H9 (cell line): ENCODE measurements around the gene SPDYA. TPM values are rescaled to one million over a fixed set of nuclear protein-coding genes. Genes with fewer than 3 reads are reported as not detected.

Source experiments
- DNase-seq: peaks from one replicate; pipeline ENCODE4 v3.0.0-alpha.2; 2017
- H2AFZ ChIP-seq: one replicate; pipeline ENCODE4 v1.6.1; 2013; ENCODE audit warnings: mild to moderate bottlenecking, low read length, control low read depth, moderate library complexity
- H2AK5ac ChIP-seq: 2 replicates; pipeline ENCODE4 v1.6.1; 2013; ENCODE audit warnings: low read length, control low read depth, mixed read lengths; ENCODE audit not compliant: insufficient read length
- H2BK120ac ChIP-seq: one replicate; pipeline ENCODE4 v1.6.1; 2013; ENCODE audit warnings: low read depth, mild to moderate bottlenecking, low read length, control low read depth, inconsistent platforms; ENCODE audit not compliant: poor library complexity, severe bottlenecking
- H2BK12ac ChIP-seq: 2 replicates; pipeline ENCODE4 v1.6.1; 2013; ENCODE audit warnings: low read length, control low read depth, mixed read lengths, low read depth; ENCODE audit not compliant: insufficient read length
- H2BK15ac ChIP-seq: 2 replicates; pipeline ENCODE4 v1.6.1; 2013; ENCODE audit warnings: low read depth, low read length, control low read depth
- H2BK20ac ChIP-seq: one replicate; pipeline ENCODE4 v1.6.1; 2013; ENCODE audit warnings: low read depth, mild to moderate bottlenecking, low read length, control low read depth, inconsistent platforms; ENCODE audit not compliant: poor library complexity, severe bottlenecking
- H2BK5ac ChIP-seq: 2 replicates; pipeline ENCODE4 v1.6.1; 2013; ENCODE audit warnings: low read length, control low read depth, mixed read lengths; ENCODE audit not compliant: insufficient read length
- H3K14ac ChIP-seq: 2 replicates; pipeline ENCODE4 v1.6.1; 2013; ENCODE audit warnings: low read length, control low read depth; ENCODE audit not compliant: insufficient read depth
- H3K18ac ChIP-seq: 2 replicates; pipeline ENCODE4 v1.6.1; 2013; ENCODE audit warnings: low read depth, mild to moderate bottlenecking, mixed read lengths, low read length, control low read depth; ENCODE audit not compliant: insufficient read length
- H3K23ac ChIP-seq: 2 replicates; pipeline ENCODE4 v1.6.1; 2013; ENCODE audit warnings: low read length, control low read depth, mixed read lengths, low read depth; ENCODE audit not compliant: insufficient read length
- H3K23me2 ChIP-seq: 2 replicates; pipeline ENCODE4 v1.6.1; 2013; ENCODE audit warnings: low read depth, mild to moderate bottlenecking, mixed read lengths, low read length, control low read depth; ENCODE audit not compliant: insufficient read length, poor library complexity, severe bottlenecking
- H3K27ac ChIP-seq: 2 replicates; pipeline ENCODE4 v1.5.1; 2013; ENCODE audit warnings: low read length, control low read depth, mixed read lengths, low read depth; ENCODE audit not compliant: insufficient read length
- H3K27me3 ChIP-seq: 2 replicates; pipeline ENCODE4 v1.6.1; 2013; ENCODE audit warnings: low read length, control low read depth, inconsistent platforms; ENCODE audit not compliant: insufficient read depth
- H3K4ac ChIP-seq: 2 replicates; pipeline ENCODE4 v1.6.1; 2013; ENCODE audit warnings: low read depth, mild to moderate bottlenecking, control low read depth, inconsistent platforms, low read length, moderate library complexity
- H3K4me1 ChIP-seq: 2 replicates; pipeline ENCODE4 v1.6.1; 2013; ENCODE audit warnings: low read length, control low read depth, inconsistent platforms; ENCODE audit not compliant: insufficient read depth
- H3K4me2 ChIP-seq: 2 replicates; pipeline ENCODE4 v1.6.1; 2013; ENCODE audit warnings: low read length, control low read depth, mixed read lengths; ENCODE audit not compliant: insufficient read length, insufficient read depth
- H3K56ac ChIP-seq: 2 replicates; pipeline ENCODE4 v1.6.1; 2013; ENCODE audit warnings: low read depth, mild to moderate bottlenecking, mixed read lengths, low read length, control low read depth; ENCODE audit not compliant: insufficient read length
- H3K79me1 ChIP-seq: 2 replicates; pipeline ENCODE4 v1.6.1; 2013; ENCODE audit warnings: low read depth, mild to moderate bottlenecking, moderate library complexity, low read length, control low read depth, inconsistent platforms; ENCODE audit not compliant: insufficient read depth, poor library complexity, severe bottlenecking
- H3K79me2 ChIP-seq: 2 replicates; pipeline ENCODE4 v1.6.1; 2013; ENCODE audit warnings: low read length, control low read depth, inconsistent platforms; ENCODE audit not compliant: insufficient read depth
- H3K9ac ChIP-seq: 2 replicates; pipeline ENCODE4 v1.6.1; 2013; ENCODE audit warnings: low read length, control low read depth, mixed read lengths; ENCODE audit not compliant: insufficient read length; ENCODE audit errors: extremely low read depth
- H3K9me3 ChIP-seq: one replicate; pipeline ENCODE4 v1.6.1; 2013; ENCODE audit warnings: low read depth, low read length, inconsistent platforms; ENCODE audit not compliant: control insufficient read depth
- H3T11ph ChIP-seq: one replicate; pipeline ENCODE4 v1.6.1; 2013; ENCODE audit warnings: mild to moderate bottlenecking, low read length, control low read depth, inconsistent platforms
- H4K20me1 ChIP-seq: one replicate; pipeline ENCODE4 v1.6.1; 2013; ENCODE audit not compliant: control insufficient read depth, insufficient read length, insufficient read depth
- H4K5ac ChIP-seq: 2 replicates; pipeline ENCODE4 v1.6.1; 2013; ENCODE audit warnings: low read depth, mild to moderate bottlenecking, mixed read lengths, low read length, control low read depth; ENCODE audit not compliant: insufficient read length
- H4K8ac ChIP-seq: replicated peaks from 2 replicates; pipeline ENCODE4 v1.6.1; 2013; ENCODE audit warnings: low read length, control low read depth, mixed read lengths, low read depth; ENCODE audit not compliant: insufficient read length
- H4K91ac ChIP-seq: 2 replicates; pipeline ENCODE4 v1.6.1; 2013; ENCODE audit warnings: low read depth, mild to moderate bottlenecking, moderate library complexity, mixed read lengths, low read length, control low read depth; ENCODE audit not compliant: insufficient read length
- H3K27ac Mint-ChIP-seq, 3 experiments: 2 replicates in 2 of 3; 3 replicates in 1 of 3; pipeline ENCODE4 v1.8.0; 2020 to 2021; ENCODE audit warnings: mixed read lengths in 3 of 3, mild to moderate bottlenecking in 1 of 3, moderate library complexity in 1 of 3
- H3K27me3 Mint-ChIP-seq: 2 replicates; pipeline ENCODE4 v1.8.0; 2021; ENCODE audit warnings: low read depth, mild to moderate bottlenecking, moderate library complexity, mixed read lengths
- H3K36me3 Mint-ChIP-seq, 3 experiments: 2 replicates in 2 of 3; 3 replicates in 1 of 3; pipeline ENCODE4 v1.8.0; 2020 to 2021; ENCODE audit warnings: low read depth in 3 of 3, mixed read lengths in 3 of 3; ENCODE audit not compliant: insufficient read depth in 1 of 3
- H3K4me1 Mint-ChIP-seq, 2 experiments: 2 replicates each; pipeline ENCODE4 v1.8.0; 2020; ENCODE audit warnings: mixed read lengths in 2 of 2
- H3K4me3 Mint-ChIP-seq, 2 experiments: 2 replicates in 1 of 2; 3 replicates in 1 of 2; pipeline ENCODE4 v1.8.0; 2020 to 2021; ENCODE audit warnings: mild to moderate bottlenecking in 2 of 2, mixed read lengths in 2 of 2, moderate library complexity in 1 of 2
- H3K9me3 Mint-ChIP-seq, 2 experiments: 2 replicates in 1 of 2; 3 replicates in 1 of 2; pipeline ENCODE4 v1.8.0; 2020; ENCODE audit warnings: mild to moderate bottlenecking in 2 of 2, mixed read lengths in 2 of 2, moderate library complexity in 1 of 2
- CTCF ChIP-seq: fragments of 200-600 bp; sonication (generic); conservative IDR thresholded peaks from 3 replicates; pipeline ENCODE4 v1.8.0; 2021; ENCODE audit warnings: antibody characterized with exemption, mild to moderate bottlenecking
- WGBS: extraction: QIAGEN DNeasy Blood & Tissue Kit; methylation state at CpG from one replicate; pipeline ENCODE4 v1.1.7; 2013; ENCODE audit warnings: missing lambda C conversion rate, low lambda C conversion rate, mixed read lengths; ENCODE audit not compliant: insufficient read length; ENCODE audit errors: extremely low coverage; 5-methylcytosine and 5-hydroxymethylcytosine counted together
- total RNA-seq: library from RNA; stranded (reverse); gene quantifications from 2 replicates; pipeline ENCODE4 v1.2.1, GENCODE V29; 2021

The SPDYA gene
- total RNA-seq, 1 experiment from 2014 or later: 0.52 TPM

GRCh38 chr2:28824207-28824606 is 13.6 kb downstream of the SPDYA start:
- H3K79me1 ChIP-seq: no peaks in the 10 kb centered on the region
- H2BK12ac ChIP-seq: no peak overlapping the region
- H3K18ac ChIP-seq: no peak overlapping the region
- no peak overlapping the region for H3K4me2 ChIP-seq
- TF ChIP-seq CTCF: no peak
- Mint-ChIP-seq H3K36me3 (no peaks in the 10 kb centered on the region), H3K27ac (no peak overlapping the region), H3K4me1 (no peaks in the 10 kb centered on the region), H3K27me3 (no peaks in the 10 kb centered on the region), H3K9me3 (no peaks in the 10 kb centered on the region; a peak in 1 of 5 replicates), H3K4me3 (no peak overlapping the region)
- H4K8ac ChIP-seq: no peak overlapping the region
- H2BK15ac ChIP-seq: no peak overlapping the region
- H3K23me2 ChIP-seq: no peaks in the 10 kb centered on the region
- no peak overlapping the region for H3K23ac ChIP-seq
- H3K9me3 ChIP-seq: no peaks in the 10 kb centered on the region
- no peak overlapping the region for H3K27ac ChIP-seq
- H2AK5ac ChIP-seq: no peak overlapping the region
- H3K4ac ChIP-seq: no peak overlapping the region
- H3K9ac ChIP-seq: no peak overlapping the region
- no peaks in the 10 kb centered on the region for H3K79me2 ChIP-seq
- no peaks in the 10 kb centered on the region for H4K20me1 ChIP-seq
- no peaks in the 10 kb centered on the region for H3K4me1 ChIP-seq
- H4K5ac ChIP-seq: no peak overlapping the region
- WGBS: no CpG with 5 or more reads among the region's 2 CpGs
- no peak overlapping the region for H2BK20ac ChIP-seq
- no peak overlapping the region for H2BK5ac ChIP-seq
- H3T11ph ChIP-seq: no peak overlapping the region
- no peak overlapping the region for H2AFZ ChIP-seq
- H3K56ac ChIP-seq: no peak overlapping the region
- H3K27me3 ChIP-seq: no peaks in the 10 kb centered on the region
- no peak overlapping the region for H4K91ac ChIP-seq
- H2BK120ac ChIP-seq: no peak overlapping the region
- H3K14ac ChIP-seq: no peak overlapping the region
- no peak for DNase-seq
